HG02623 (cell line): ENCODE results near the gene NPTX2.
"Not testable (repeated sequence)": the region's sequence is repeated elsewhere in the genome, so short reads cannot be mapped to it uniquely, and the experiment has no call there.

ENCODE experiments used
- ATAC-seq: cut with Tn5 transposase; IDR thresholded peaks from one replicate; pipeline ENCODE4 v1.9.1; 2021; ENCODE audit warnings: moderate library complexity; ENCODE audit not compliant: unreplicated experiment

NPTX2 gene, protein sequence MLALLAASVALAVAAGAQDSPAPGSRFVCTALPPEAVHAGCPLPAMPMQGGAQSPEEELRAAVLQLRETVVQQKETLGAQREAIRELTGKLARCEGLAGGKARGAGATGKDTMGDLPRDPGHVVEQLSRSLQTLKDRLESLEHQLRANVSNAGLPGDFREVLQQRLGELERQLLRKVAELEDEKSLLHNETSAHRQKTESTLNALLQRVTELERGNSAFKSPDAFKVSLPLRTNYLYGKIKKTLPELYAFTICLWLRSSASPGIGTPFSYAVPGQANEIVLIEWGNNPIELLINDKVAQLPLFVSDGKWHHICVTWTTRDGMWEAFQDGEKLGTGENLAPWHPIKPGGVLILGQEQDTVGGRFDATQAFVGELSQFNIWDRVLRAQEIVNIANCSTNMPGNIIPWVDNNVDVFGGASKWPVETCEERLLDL

GRCh38 chr7:98617051-98617959, at the start of gene NPTX2:
TSS of gene NPTX2 (plus strand) at chr7:98617285. CDS start at chr7:98617462, 177 bp downstream.
- no peak for ATAC-seq

- ATAC-seq: no peak
Observed at GRCh38 chr7:98567991-98568390, 49.1 kb upstream of the NPTX2 start.

- no peak for ATAC-seq
Observed at GRCh38 chr7:98568891-98569290, 48.2 kb upstream of the NPTX2 start.

- no peak for ATAC-seq
Observed at GRCh38 chr7:98569691-98570337, 47.3 kb upstream of the NPTX2 start.

GRCh38 chr7:98571006-98571405, 46.1 kb upstream of the NPTX2 start:
- no peak for ATAC-seq

DNA sequence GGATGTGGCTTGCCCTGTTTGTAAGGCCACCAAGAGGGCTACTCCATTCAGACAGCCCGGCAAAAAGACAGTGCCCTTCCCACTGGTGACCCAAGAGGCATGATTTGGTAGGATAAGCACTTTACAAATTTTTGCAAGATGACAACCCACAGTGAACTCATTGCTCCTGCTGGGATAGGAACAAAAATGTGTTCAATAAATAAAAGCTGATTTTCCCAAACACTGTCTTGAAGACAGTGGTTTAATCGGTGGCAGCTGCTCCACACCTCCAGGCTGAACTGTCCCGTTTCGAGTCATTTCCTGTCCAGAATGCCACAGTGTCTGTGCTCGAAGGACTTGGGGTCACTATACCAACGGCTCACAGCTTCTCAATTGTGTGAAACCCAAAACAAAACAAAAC, 45.1 kb upstream of the NPTX2 start:
- ATAC-seq: no peak

GRCh38 chr7:98572716-98573115, 44.4 kb upstream of the NPTX2 start:
- ATAC-seq: not testable (repeated sequence)

- ATAC-seq: no peak
Observed at GRCh38 chr7:98573816-98574215, 43.3 kb upstream of the NPTX2 start.

GRCh38 chr7:98575878-98576277, 41.2 kb upstream of the NPTX2 start:
- ATAC-seq: no peak

DNA sequence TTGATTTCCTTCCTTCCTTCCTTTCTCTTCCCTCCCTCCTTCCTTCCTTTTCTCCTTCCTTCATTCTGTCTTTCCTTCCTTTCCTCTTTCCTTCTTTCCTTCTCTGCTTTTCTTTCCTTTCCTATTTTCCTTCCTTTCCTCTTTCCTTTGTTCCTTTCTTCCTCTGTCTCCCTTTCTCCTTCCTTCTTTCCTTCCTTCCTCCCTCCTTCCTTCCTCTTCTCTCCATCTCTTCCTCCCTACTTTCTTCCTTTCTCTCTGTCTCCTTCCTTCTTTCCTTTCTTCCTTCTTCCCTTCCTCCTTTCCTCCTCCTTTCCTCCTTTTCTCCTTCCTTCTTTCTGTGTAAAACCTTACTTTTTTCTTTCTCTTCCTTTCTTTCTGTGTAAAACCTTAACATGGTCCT, 32.3 kb upstream of the NPTX2 start:
- ATAC-seq: no peak

- ATAC-seq: no peak
Observed at GRCh38 chr7:98591926-98592325, 25.2 kb upstream of the NPTX2 start.

GRCh38 chr7:98594348-98594747, 22.7 kb upstream of the NPTX2 start:
- no peak for ATAC-seq

GRCh38 chr7:98594787-98595186, 22.3 kb upstream of the NPTX2 start:
- ATAC-seq: no peak

DNA sequence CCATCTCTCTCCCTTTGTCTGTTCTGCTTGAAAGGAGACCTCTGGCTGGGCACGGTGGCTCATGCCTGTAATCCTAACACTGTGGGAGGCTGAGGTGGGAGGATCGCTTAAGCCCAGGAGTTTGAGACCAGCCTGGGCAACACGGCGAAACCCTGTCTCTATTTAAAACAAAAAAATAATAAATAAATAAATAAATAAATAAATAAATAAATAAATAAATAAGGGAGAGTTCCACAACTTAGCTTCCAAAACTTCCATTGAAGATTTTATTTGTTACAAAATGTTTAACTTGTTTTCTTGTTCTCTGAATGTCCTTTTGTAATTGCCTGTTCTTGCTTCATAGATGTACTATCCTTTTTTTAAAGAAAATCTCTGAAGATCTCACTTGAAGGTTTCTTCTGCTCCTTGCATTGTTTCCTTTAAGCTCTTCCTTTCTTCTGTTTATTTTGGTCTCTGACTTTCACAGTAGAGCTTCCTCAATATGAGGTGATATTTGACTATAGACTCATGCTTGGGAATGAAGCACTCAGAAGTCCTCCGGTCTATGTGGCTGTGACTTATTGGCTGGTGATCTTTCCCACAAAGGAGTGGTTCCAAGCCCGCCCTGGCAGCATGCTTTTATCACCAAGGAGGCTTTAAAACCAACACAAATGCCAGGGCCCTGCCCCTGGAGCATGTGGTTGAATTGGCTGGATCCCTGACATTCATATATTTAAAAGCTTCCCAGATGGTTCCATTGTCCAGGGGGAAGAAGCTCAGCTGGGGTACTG, 18.1 kb upstream of the NPTX2 start:
- no peak for ATAC-seq

DNA sequence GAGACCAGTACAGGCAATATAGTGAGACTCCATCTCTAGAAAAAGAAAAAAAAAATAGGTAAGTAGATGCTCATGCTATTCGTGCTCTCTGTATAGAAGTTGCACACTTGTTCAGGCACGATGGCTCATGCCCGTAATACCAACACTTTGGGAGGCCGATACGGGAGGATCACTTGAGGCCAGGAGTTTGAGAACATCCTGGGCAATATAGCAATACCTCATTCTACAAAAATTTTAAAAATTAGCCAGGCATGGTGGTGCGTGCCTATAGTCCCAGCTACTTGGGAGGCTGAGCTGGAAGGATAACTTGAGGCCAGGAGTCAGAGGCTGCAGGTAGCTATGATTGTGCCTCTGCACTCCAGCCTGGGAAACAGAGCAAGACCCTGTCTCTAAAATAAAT, 17.2 kb upstream of the NPTX2 start:
- no peak for ATAC-seq

GRCh38 chr7:98602755-98603398, 14.2 kb upstream of the NPTX2 start:
- ATAC-seq: no peak

DNA sequence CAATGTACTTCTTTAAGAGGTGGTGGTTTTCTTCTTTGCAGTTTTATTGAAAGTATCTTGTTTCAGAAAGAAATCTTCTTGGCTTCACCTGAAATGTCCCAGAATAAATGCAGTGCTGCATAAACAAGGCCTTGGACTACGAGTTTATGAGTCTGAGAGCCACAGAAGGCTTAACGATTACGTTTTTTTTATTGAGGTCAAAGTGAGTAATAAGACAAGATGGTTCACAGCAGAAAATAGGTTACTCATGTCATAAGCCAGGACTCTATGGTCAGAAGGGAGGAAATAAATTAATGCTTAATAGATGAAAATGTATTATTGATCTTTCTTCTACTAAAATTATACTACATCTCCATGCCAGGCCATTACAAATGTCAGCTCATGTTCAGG, 13.7 kb upstream of the NPTX2 start:
- ATAC-seq: no peak

- no peak for ATAC-seq
Observed at GRCh38 chr7:98613601-98614425, 3.3 kb upstream of the NPTX2 start.

DNA sequence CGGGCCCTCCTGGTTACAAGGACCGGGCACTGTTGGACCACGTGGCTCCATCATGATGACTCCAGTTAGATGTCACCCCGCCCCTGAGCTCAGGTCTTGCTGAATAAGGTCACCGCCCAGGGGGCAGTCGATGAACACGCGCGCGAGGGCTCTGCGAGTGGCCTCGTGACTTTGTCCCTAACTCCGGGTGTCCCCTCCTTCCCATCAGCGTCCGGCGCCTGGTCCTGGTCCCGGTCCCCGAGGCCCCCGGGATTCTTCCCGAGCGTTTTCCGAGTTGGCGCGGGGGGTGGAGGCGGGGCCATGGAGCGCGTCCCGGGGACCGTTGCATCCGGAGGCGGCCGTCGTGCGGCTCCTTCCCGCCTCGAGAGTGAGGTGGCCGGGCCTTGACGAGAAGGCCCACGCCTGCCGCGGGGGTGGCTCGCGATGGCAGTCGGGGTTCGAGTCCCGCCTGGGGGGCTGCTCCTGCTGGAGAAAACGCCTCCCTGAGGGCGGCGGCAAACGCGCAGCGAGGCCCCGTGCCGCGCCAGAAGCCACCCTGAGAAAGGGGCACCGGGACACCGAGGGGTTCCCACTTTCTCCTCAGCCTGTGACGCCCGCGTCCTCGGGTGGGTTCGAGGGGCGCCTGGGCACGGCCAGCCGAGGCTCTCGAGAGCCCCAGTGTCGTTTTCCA, 569 bp upstream of the NPTX2 start:
- no peak for ATAC-seq
